NB4 (cell line): Measurements from ENCODE around the gene AP3S2.

Experiments
- POLR2A ChIP-seq: IDR thresholded peaks from 2 replicates; pipeline ENCODE4 v1.6.1; 2011; ENCODE audit warnings: mild to moderate bottlenecking; ENCODE audit not compliant: insufficient read length; ENCODE audit errors: extremely low read depth
- TF ChIP-seq, protein P1 (sequence below): IDR thresholded peaks from one replicate; pipeline ENCODE4 v1.5.1; 2012; ENCODE audit warnings: low read depth, low read length

DNA sequence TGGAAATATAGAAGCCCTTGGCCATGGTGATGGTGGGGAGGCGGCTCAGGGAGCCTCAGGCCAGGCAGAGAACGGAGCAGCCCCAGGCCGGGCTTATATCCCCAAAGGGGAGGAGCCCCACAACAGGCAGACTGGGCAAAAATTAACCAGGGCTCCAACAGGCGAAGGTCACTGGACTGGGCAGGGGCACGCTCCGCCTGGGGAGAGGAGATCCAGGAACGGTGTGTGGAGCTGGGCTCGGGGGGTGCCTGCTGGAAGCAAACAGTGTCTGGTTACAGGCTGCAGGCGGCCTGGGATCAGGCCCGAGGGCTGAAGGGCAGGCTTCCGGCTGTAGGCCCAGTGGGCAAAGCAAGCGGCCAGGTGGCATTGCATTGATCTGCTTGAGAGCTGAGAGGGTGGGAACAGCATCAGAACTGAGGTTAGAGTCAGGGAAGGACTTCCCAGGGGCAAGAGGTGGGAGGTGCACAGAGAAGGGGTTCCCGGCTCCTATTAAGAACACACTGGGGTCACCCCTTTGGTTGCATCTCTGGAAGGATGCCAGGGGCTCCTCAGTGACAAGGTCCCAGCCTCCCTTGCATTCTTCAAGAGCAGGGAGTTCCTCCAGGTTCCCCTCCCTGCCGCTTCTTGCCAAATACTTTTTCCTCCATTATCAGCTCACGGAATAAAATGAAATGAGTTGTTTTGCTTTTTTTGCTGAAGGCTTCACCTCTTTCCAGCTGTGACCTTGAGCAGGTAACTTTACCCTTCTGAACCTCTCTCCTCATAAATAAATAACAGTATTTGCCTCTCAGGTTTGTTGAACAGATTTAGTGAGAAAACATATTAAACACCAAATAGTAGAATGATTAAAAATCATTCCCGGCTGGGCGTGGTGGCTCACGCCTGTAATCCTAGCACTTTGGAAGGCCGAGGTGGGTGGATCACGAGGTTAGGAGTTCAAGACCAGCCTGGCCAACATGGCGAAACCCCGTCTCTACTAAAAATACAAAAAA is 86.9 kb downstream of the AP3S2 start:
- TF ChIP-seq POLR2A, result no peak
- TF ChIP-seq, protein P1, sequence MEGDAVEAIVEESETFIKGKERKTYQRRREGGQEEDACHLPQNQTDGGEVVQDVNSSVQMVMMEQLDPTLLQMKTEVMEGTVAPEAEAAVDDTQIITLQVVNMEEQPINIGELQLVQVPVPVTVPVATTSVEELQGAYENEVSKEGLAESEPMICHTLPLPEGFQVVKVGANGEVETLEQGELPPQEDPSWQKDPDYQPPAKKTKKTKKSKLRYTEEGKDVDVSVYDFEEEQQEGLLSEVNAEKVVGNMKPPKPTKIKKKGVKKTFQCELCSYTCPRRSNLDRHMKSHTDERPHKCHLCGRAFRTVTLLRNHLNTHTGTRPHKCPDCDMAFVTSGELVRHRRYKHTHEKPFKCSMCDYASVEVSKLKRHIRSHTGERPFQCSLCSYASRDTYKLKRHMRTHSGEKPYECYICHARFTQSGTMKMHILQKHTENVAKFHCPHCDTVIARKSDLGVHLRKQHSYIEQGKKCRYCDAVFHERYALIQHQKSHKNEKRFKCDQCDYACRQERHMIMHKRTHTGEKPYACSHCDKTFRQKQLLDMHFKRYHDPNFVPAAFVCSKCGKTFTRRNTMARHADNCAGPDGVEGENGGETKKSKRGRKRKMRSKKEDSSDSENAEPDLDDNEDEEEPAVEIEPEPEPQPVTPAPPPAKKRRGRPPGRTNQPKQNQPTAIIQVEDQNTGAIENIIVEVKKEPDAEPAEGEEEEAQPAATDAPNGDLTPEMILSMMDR, result no peak
